ENCODE measurements around the gene TMEM213. TPM values are rescaled to one million over a fixed set of nuclear protein-coding genes. Genes with fewer than 3 reads are reported as not detected.
"Not testable (repeated sequence)": the region's sequence is repeated elsewhere in the genome, so short reads cannot be mapped to it uniquely, and the experiment has no call there.

TMEM213 gene
- total RNA-seq, 1 donor from 2014 or later = not detected

DNA sequence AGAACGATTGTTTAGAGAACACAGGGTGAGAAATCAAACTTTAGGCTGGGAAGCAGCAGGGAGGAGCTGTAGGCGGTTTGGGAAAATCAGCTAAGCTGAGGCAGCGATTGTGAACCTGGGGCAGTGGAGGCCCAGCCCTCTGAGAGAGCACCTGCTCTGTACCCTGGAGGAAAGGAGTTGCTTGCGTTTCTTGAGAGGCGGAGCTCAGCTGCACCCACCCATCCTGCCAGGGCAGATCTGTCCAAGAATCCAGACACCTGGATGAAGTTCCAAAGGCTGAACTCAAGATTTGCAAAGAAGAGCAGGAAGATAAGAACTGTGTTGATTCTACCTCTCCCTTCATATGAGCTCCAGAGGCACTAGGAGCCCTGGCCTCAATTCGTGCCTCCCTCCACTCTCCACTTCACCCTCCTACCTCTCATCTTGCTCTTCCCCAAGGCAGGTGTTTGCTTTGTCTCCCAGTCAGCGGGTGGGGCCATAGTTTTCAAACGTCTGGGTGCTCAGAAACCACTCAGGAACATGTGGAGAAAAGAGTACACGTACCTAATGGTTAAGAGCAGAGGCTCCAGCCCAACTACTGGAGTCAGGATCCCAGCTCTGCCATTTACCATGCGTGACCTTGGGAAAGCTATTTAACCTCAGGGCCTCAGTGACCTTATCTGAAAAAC is 21.5 kb upstream of the TMEM213 start:
- H3K27ac Mint-ChIP-seq (ENCODE audit: unreplicated experiment) = no peak overlapping the region
- H3K4me1 Mint-ChIP-seq = no peaks in the 10 kb centered on the region
- peaks cover 3% of the 10 kb centered on the region for H3K27me3 Mint-ChIP-seq (ENCODE audit: low read depth)
- DNase-seq (ENCODE audit: low read depth, low spot score) = no peak
- TF ChIP-seq, protein P1, sequence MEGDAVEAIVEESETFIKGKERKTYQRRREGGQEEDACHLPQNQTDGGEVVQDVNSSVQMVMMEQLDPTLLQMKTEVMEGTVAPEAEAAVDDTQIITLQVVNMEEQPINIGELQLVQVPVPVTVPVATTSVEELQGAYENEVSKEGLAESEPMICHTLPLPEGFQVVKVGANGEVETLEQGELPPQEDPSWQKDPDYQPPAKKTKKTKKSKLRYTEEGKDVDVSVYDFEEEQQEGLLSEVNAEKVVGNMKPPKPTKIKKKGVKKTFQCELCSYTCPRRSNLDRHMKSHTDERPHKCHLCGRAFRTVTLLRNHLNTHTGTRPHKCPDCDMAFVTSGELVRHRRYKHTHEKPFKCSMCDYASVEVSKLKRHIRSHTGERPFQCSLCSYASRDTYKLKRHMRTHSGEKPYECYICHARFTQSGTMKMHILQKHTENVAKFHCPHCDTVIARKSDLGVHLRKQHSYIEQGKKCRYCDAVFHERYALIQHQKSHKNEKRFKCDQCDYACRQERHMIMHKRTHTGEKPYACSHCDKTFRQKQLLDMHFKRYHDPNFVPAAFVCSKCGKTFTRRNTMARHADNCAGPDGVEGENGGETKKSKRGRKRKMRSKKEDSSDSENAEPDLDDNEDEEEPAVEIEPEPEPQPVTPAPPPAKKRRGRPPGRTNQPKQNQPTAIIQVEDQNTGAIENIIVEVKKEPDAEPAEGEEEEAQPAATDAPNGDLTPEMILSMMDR (conservative IDR thresholded peaks at IDR 0.05) = no peak
- no peak overlapping the region for H3K4me3 Mint-ChIP-seq
- H3K36me3 Mint-ChIP-seq (ENCODE audit: low read depth) = no peaks in the 10 kb centered on the region
- no peaks in the 10 kb centered on the region for H3K9me3 Mint-ChIP-seq

DNA sequence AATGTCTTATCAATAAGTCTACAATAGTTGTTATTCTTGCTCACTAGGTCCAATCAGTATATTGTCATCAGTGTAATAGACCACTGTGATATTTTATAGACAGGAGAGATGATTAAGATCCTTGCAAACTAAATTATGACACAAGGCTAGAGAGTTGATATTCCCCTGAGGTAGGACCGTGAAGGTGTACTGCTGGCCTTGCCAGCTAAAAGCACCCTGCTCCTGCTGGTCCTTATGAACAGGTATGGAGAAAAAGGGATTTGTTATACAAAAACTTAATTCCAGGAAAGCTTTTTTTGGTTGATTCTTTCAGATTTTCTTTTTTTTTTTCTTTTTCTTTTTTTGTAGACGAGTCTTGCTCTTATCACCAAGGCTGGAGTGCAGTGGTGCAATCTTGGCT is 16.8 kb upstream of the TMEM213 start:
- Mint-ChIP-seq H3K27ac (ENCODE audit: unreplicated experiment) (no peak overlapping the region), H3K4me3 (no peak overlapping the region), H3K27me3 (ENCODE audit: low read depth) (no peaks in the 10 kb centered on the region)

GRCh38 chr7:138784692-138785091 is 13.1 kb upstream of the TMEM213 start:
- Mint-ChIP-seq H3K27ac (ENCODE audit: unreplicated experiment) (no peak overlapping the region), H3K36me3 (ENCODE audit: low read depth) (no peaks in the 10 kb centered on the region), H3K27me3 (ENCODE audit: low read depth) (no peaks in the 10 kb centered on the region), H3K4me3 (no peak overlapping the region), H3K4me1 (peaks cover 3% of the 10 kb centered on the region), H3K9me3 (peaks cover 8% of the 10 kb centered on the region)
- TF ChIP-seq, protein P1 (conservative IDR thresholded peaks at IDR 0.05) = no peak
- DNase-seq (ENCODE audit: low read depth, low spot score) = no peak

More for the DNA sequence above, 16.8 kb upstream of the TMEM213 start:
- TF ChIP-seq, protein P1 (conservative IDR thresholded peaks at IDR 0.05) = no peak
- DNase-seq (ENCODE audit: low read depth, low spot score) = no peak
- peaks cover 5% of the 10 kb centered on the region for H3K9me3 Mint-ChIP-seq
- H3K4me1 Mint-ChIP-seq = peaks cover 3% of the 10 kb centered on the region
- no peaks in the 10 kb centered on the region for H3K36me3 Mint-ChIP-seq (ENCODE audit: low read depth)

DNA sequence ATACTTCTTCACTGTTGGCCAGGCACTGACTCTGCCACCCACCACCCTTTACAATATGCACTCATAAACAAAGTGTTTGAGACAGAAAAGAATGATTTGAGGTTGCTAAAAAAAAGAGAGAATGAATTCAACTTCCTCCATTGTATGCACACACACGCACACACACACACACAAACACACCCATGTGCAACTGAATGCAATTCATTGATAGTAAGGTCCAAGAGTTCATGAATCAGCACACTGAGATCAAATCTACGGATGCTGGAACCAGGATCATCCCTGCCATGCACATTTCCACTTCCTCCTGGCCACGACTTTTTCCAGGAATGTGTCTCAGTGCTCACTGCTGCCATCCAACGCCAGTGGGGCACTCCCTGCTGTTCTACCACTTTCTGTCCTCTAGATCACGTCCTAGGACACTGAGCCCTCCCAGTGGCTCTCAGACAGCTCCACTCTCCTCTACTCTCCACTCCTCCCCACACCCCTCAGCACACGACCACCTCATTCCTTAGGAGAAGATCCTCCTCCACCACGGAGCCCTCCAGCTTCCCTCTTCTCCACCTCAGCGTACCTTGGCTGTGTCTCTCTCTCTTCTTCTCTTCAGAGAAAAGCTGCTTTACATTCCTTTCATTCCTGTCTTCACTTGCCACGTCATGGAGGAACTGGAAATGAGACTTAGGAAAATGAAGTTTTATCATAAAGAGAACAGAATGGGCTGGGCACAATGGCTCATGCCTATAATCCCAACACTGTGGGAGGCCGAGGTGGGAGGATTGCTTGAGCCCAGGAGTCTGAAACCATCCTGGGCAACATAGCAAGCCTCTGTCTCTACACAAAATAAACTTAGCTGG is 12.0 kb upstream of the TMEM213 start:
- no peak for DNase-seq (ENCODE audit: low read depth, low spot score)
- peaks cover 8% of the 10 kb centered on the region for H3K9me3 Mint-ChIP-seq
- no peak overlapping the region for H3K27ac Mint-ChIP-seq (ENCODE audit: unreplicated experiment)
- H3K27me3 Mint-ChIP-seq (ENCODE audit: low read depth) = peaks cover under 1% of the 10 kb centered on the region
- peaks cover 3% of the 10 kb centered on the region for H3K4me1 Mint-ChIP-seq
- H3K36me3 Mint-ChIP-seq (ENCODE audit: low read depth) = no peaks in the 10 kb centered on the region
- H3K4me3 Mint-ChIP-seq = no peak overlapping the region
- TF ChIP-seq, protein P1 (conservative IDR thresholded peaks at IDR 0.05) = no peak

- Mint-ChIP-seq H3K4me3 (no peak overlapping the region), H3K36me3 (ENCODE audit: low read depth) (no peaks in the 10 kb centered on the region), H3K4me1 (no peaks in the 10 kb centered on the region), H3K27me3 (ENCODE audit: low read depth) (peaks cover 27% of the 10 kb centered on the region), H3K27ac (ENCODE audit: unreplicated experiment) (no peak overlapping the region), H3K9me3 (no peaks in the 10 kb centered on the region)
- no peak for DNase-seq (ENCODE audit: low read depth, low spot score)
- TF ChIP-seq, protein P1 (conservative IDR thresholded peaks at IDR 0.05) = no peak
These were observed 1.7 kb upstream of the TMEM213 start for GRCh38 chr7:138796038-138796615.

- not testable (repeated sequence) for H3K4me1 Mint-ChIP-seq; H3K4me3 Mint-ChIP-seq; H3K9me3 Mint-ChIP-seq; DNase-seq (ENCODE audit: low read depth, low spot score); H3K36me3 Mint-ChIP-seq (ENCODE audit: low read depth); H3K27ac Mint-ChIP-seq (ENCODE audit: unreplicated experiment)
- H3K27me3 Mint-ChIP-seq (ENCODE audit: low read depth) = peaks cover 25% of the 10 kb centered on the region
These were observed 748 bp upstream of the TMEM213 start for GRCh38 chr7:138797046-138797445.

All from neural crest cell (in vitro differentiated cells).